SK-N-SH treated with all-trans-retinoic acid at 6 μM for 48 hours (cell line): ENCODE results near the gene ARMH1.
A peak's percentile ranks its signal among the peaks of the same experiment; 100 is the strongest.

ENCODE experiments used
- ATAC-seq: fragments of 200-7000 bp; cut with Tn5 transposase; 3 replicates; pipeline ENCODE4 v1.9.1; 2020; ENCODE audit warnings: mild to moderate bottlenecking, moderate library complexity
- ARNTL ChIP-seq: fragments of 450-650 bp; formaldehyde crosslinking; IDR thresholded peaks from 2 replicates; pipeline ENCODE4 v1.5.0; 2020; ENCODE audit warnings: low read depth, mild to moderate bottlenecking, moderate library complexity, borderline replicate concordance
- BACH2 ChIP-seq: fragments of 250-450 bp; sonication (Bioruptor Pico); IDR thresholded peaks from 2 replicates; pipeline ENCODE4 v1.9.0; 2021; ENCODE audit warnings: mild to moderate bottlenecking, borderline replicate concordance
- CREB5 ChIP-seq: fragments of 250-450 bp; sonication (Bioruptor Pico); IDR thresholded peaks from 2 replicates; pipeline ENCODE4 v1.5.1; 2020; ENCODE audit warnings: low read depth, mild to moderate bottlenecking, moderate library complexity
- CSDC2 ChIP-seq: fragments of 250-450 bp; sonication (Bioruptor Pico); IDR thresholded peaks from 2 replicates; pipeline ENCODE4 v1.5.0; 2020; ENCODE audit warnings: mild to moderate bottlenecking, moderate library complexity
- ESRRG ChIP-seq: fragments of 250-450 bp; sonication (Bioruptor Pico); IDR thresholded peaks from 2 replicates; pipeline ENCODE4 v1.6.1; 2021; ENCODE audit warnings: mild to moderate bottlenecking
- GLIS3 ChIP-seq: fragments of 250-450 bp; sonication (Bioruptor Pico); IDR thresholded peaks from 2 replicates; pipeline ENCODE4 v1.5.0; 2020; ENCODE audit warnings: mild to moderate bottlenecking, moderate library complexity
- ISL1 ChIP-seq: fragments of 250-450 bp; sonication (Bioruptor Pico); IDR thresholded peaks from 2 replicates; pipeline ENCODE4 v2.1.2; 2022; ENCODE audit warnings: mild to moderate bottlenecking, moderate library complexity
- PATZ1 ChIP-seq: fragments of 250-450 bp; sonication (Bioruptor Pico); IDR thresholded peaks from 2 replicates; pipeline ENCODE4 v1.8.0; 2020; ENCODE audit warnings: mild to moderate bottlenecking, moderate library complexity, borderline replicate concordance
- POU6F1 ChIP-seq: fragments of 250-450 bp; sonication (Bioruptor Pico); IDR thresholded peaks from 2 replicates; pipeline ENCODE4 v1.8.0; 2021; ENCODE audit warnings: low read depth, mild to moderate bottlenecking, moderate library complexity, borderline replicate concordance
- PPARA ChIP-seq: fragments of 250-450 bp; sonication (Bioruptor Pico); IDR thresholded peaks from 2 replicates; pipeline ENCODE4 v1.5.0; 2020; ENCODE audit warnings: mild to moderate bottlenecking, borderline replicate concordance
- RARB ChIP-seq: fragments of 250-450 bp; sonication (Bioruptor Pico); IDR thresholded peaks from 2 replicates; pipeline ENCODE4 v1.8.0; 2021; ENCODE audit warnings: mild to moderate bottlenecking, moderate library complexity
- SNAI2 ChIP-seq: fragments of 250-450 bp; sonication (Bioruptor Pico); IDR thresholded peaks from 2 replicates; pipeline ENCODE4 v1.5.0; 2020; ENCODE audit warnings: mild to moderate bottlenecking, moderate library complexity
- TCF4 ChIP-seq: fragments of 250-450 bp; sonication (Bioruptor Pico); IDR thresholded peaks from 2 replicates; pipeline ENCODE4 v1.8.0; 2021; ENCODE audit warnings: mild to moderate bottlenecking, moderate library complexity, borderline replicate concordance
- TSHZ2 ChIP-seq: fragments of 250-450 bp; sonication (Bioruptor Pico); IDR thresholded peaks from 2 replicates; pipeline ENCODE4 v1.5.0; 2020; ENCODE audit warnings: mild to moderate bottlenecking, moderate library complexity
- ZC3H10 ChIP-seq: fragments of 250-450 bp; sonication (Bioruptor Pico); IDR thresholded peaks from 2 replicates; pipeline ENCODE4 v1.5.1; 2021; ENCODE audit warnings: mild to moderate bottlenecking, moderate library complexity
- ZFP3 ChIP-seq: fragments of 250-450 bp; sonication (Bioruptor Pico); IDR thresholded peaks from 2 replicates; pipeline ENCODE4 v1.5.0; 2020; ENCODE audit warnings: mild to moderate bottlenecking, moderate library complexity
- ZNF565 ChIP-seq: fragments of 450-650 bp; formaldehyde crosslinking; conservative IDR thresholded peaks from 2 replicates; pipeline ENCODE4 v1.5.0; 2020; ENCODE audit warnings: low read depth, mild to moderate bottlenecking, moderate library complexity
- ZNF8 ChIP-seq: fragments of 450-650 bp; formaldehyde crosslinking; IDR thresholded peaks from 2 replicates; pipeline ENCODE4 v1.5.0; 2020; ENCODE audit warnings: mild to moderate bottlenecking, moderate library complexity

Gene ARMH1

GRCh38 chr1:44651069-44651468 lies 23.4 kb upstream of the ARMH1 start (continued):
- TF ChIP-seq TSHZ2 (CRISPR knock-in tag) (no peak), ARNTL (no peak), CSDC2 (CRISPR knock-in tag) (no peak), ZNF565 (CRISPR knock-in tag) (no peak), BACH2 (CRISPR knock-in tag) (no peak), ZNF8 (CRISPR knock-in tag) (no peak)

- TF ChIP-seq PATZ1 = no peak
- no peak for TF ChIP-seq GLIS3 (CRISPR knock-in tag)
- TF ChIP-seq ESRRG (CRISPR knock-in tag) = no peak
- TF ChIP-seq ZNF565 (CRISPR knock-in tag) = no peak
- no peak for TF ChIP-seq ARNTL
- no peak for TF ChIP-seq POU6F1 (CRISPR knock-in tag)
- TF ChIP-seq SNAI2 (CRISPR knock-in tag) = no peak
- no peak for TF ChIP-seq TSHZ2 (CRISPR knock-in tag)
- no peak for TF ChIP-seq RARB (CRISPR knock-in tag)
- TF ChIP-seq ZC3H10 (CRISPR knock-in tag) = no peak
- no peak for TF ChIP-seq TCF4 (CRISPR knock-in tag)
- TF ChIP-seq ZFP3 (CRISPR knock-in tag) = no peak
- no peak for TF ChIP-seq CREB5 (CRISPR knock-in tag)
- TF ChIP-seq CSDC2 (CRISPR knock-in tag) = no peak
- no peak for TF ChIP-seq PPARA (CRISPR knock-in tag)
- TF ChIP-seq, all 23 proteins: peak for 0
- peak; percentile 94 for ATAC-seq
Measured at GRCh38 chr1:44652445-44653106, 21.9 kb upstream of the ARMH1 start.

- ATAC-seq = peak; percentile 5; the same call in 2 of the 3 replicates
- TF ChIP-seq ISL1 (CRISPR knock-in tag) (no peak), PATZ1 (no peak), PPARA (CRISPR knock-in tag) (no peak), TSHZ2 (CRISPR knock-in tag) (no peak), GLIS3 (CRISPR knock-in tag) (no peak)
Measured at GRCh38 chr1:44653107-44653964, 21.2 kb upstream of the ARMH1 start.
